ENCODE results near the gene PXT1. TPM values are rescaled to one million over a fixed set of nuclear protein-coding genes. Genes with fewer than 3 reads are reported as not detected.
A peak's percentile ranks its signal among the peaks of the same experiment; 100 is the strongest.

PXT1 gene
- total and polyA plus RNA-seq, 9 of the 15 experiments (the other 6 are each of a cell fraction or from before 2014, with no cell fraction given): 0.09 to 0.11 (median 0.10) TPM; not detected in 5

DNA sequence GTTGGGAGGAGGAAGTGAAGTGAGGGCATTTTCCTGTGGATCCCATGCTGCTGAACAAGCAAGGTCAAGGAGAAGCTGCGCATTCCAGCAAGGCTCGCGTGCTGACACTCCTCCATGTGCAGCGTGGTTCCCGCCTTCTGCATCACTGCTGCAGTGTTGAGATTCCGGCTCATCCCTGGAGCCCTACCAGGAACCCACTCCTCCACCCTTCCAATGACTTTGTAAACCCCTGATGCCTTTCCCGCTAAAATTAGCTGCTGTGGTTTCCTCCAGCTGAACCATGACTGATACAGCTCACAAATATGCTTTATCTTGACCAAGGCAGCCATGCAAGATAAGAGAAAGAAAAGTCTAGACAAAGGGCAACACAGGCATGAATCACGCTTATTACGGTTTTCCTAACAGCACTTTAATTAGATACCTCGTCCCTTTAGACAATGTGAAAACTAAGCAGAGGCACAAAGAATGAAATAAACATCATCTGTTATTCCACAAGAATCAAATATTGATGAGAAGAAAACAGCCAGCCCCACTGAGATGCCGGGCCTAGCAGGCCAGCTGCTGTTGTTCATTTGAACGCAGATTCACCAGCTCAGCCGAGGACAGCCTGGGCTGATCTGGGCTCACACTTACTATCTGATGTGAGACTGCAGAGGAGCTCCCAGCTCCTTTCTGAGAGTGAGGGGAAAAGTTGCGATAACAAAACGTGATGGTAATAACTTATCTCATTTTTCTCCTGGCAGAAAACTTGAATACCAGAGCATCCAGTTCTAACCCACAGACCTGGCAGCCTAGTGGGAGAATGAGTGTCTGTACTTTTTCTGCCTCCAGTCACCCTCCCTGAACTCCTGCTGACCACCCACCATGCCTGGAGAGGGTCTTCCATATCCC is 91.7 kb downstream of the PXT1 start (continued):
- TF ChIP-seq RCOR1 (IDR thresholded peaks at IDR 0.05; ENCODE audit: borderline replicate concordance in 1 of 2, low read depth in 2 of 2, low read length in 2 of 2) (peak; percentile 53 to 99; a peak in 3 of 4 replicates), ZNF134 (CRISPR knock-in tag; conservative IDR thresholded peaks at IDR 0.05) (peak; percentile 63; the same call in 1 of the 2 replicates), MCM3 (IDR thresholded peaks at IDR 0.05) (no peak), ETV5 (CRISPR knock-in tag; IDR thresholded peaks at IDR 0.05; ENCODE audit: low read depth) (peak; percentile 74), LARP7 (IDR thresholded peaks at IDR 0.05) (no peak), E2F3 (CRISPR knock-in tag; IDR thresholded peaks at IDR 0.05) (peak; percentile 96), ZNF217 (CRISPR knock-in tag; IDR thresholded peaks at IDR 0.05) (no peak), RAD51 (IDR thresholded peaks at IDR 0.05; ENCODE audit: borderline replicate concordance, low read depth) (no peak), MYNN (IDR thresholded peaks at IDR 0.05) (peak; percentile 87), MYNN (CRISPR knock-in tag; IDR thresholded peaks at IDR 0.05) (no peak), ZNF197 (CRISPR knock-in tag; IDR thresholded peaks at IDR 0.05; ENCODE audit: low read depth) (peak; percentile 80; the same call in 1 of the 2 replicates), ZNF224 (CRISPR knock-in tag; IDR thresholded peaks at IDR 0.05) (no peak), CBX2 (IDR thresholded peaks at IDR 0.05; ENCODE audit: insufficient read depth, low read length, poor library complexity, severe bottlenecking) (no peak), CEBPG (CRISPR knock-in tag; IDR thresholded peaks at IDR 0.05) (no peak), CEBPG (tag; conservative IDR thresholded peaks at IDR 0.05 in 1 of 2, IDR thresholded peaks at IDR 0.05 in 1 of 2) (no peak), NR2C1 (IDR thresholded peaks at IDR 0.05) (no peak; the same call in 1 of the 2 replicates), NR2C1 (tag; IDR thresholded peaks at IDR 0.05) (peak; percentile 75), ASH1L (IDR thresholded peaks at IDR 0.05; ENCODE audit: borderline replicate concordance, low read depth, partially characterized antibody) (no peak), ZNF133 (CRISPR knock-in tag; IDR thresholded peaks at IDR 0.05) (no peak), BHLHE40 (IDR thresholded peaks at IDR 0.05; ENCODE audit: low read length) (peak; percentile 87), THRAP3 (IDR thresholded peaks at IDR 0.05; ENCODE audit: borderline replicate concordance) (no peak), NFRKB (IDR thresholded peaks at IDR 0.05; ENCODE audit: low read depth) (no peak)
- TF ChIP-seq, protein P1, sequence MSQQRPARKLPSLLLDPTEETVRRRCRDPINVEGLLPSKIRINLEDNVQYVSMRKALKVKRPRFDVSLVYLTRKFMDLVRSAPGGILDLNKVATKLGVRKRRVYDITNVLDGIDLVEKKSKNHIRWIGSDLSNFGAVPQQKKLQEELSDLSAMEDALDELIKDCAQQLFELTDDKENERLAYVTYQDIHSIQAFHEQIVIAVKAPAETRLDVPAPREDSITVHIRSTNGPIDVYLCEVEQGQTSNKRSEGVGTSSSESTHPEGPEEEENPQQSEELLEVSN (IDR thresholded peaks at IDR 0.05; ENCODE audit: borderline replicate concordance in 1 of 2, extremely low read depth in 1 of 2, insufficient read depth in 1 of 2, insufficient read length in 1 of 2, low read depth in 1 of 2, low read length in 1 of 2, poor library complexity in 1 of 2, severe bottlenecking in 1 of 2): peak; percentile 98 to 99
- TF ChIP-seq, protein P2, sequence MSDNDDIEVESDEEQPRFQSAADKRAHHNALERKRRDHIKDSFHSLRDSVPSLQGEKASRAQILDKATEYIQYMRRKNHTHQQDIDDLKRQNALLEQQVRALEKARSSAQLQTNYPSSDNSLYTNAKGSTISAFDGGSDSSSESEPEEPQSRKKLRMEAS (CRISPR knock-in tag; IDR thresholded peaks at IDR 0.05): peak; percentile 84
- TF ChIP-seq, protein P3, sequence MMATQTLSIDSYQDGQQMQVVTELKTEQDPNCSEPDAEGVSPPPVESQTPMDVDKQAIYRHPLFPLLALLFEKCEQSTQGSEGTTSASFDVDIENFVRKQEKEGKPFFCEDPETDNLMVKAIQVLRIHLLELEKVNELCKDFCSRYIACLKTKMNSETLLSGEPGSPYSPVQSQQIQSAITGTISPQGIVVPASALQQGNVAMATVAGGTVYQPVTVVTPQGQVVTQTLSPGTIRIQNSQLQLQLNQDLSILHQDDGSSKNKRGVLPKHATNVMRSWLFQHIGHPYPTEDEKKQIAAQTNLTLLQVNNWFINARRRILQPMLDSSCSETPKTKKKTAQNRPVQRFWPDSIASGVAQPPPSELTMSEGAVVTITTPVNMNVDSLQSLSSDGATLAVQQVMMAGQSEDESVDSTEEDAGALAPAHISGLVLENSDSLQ (IDR thresholded peaks at IDR 0.05): peak; percentile 47
- TF ChIP-seq, protein P4, sequence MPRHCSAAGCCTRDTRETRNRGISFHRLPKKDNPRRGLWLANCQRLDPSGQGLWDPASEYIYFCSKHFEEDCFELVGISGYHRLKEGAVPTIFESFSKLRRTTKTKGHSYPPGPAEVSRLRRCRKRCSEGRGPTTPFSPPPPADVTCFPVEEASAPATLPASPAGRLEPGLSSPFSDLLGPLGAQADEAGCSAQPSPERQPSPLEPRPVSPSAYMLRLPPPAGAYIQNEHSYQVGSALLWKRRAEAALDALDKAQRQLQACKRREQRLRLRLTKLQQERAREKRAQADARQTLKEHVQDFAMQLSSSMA (CRISPR knock-in tag; IDR thresholded peaks at IDR 0.05): no peak
